ENCODE measurements around the gene SCAMP4.

SCAMP4 gene

GRCh38 chr19:1902923-1903322 is 2.3 kb upstream of the SCAMP4 start (continued):
- no peak for TF ChIP-seq REST (tag by site-specific recombination; IDR thresholded peaks at IDR 0.05)
- no peak for TF ChIP-seq ZNF488 (tag by site-specific recombination; IDR thresholded peaks at IDR 0.05)
- no peak for TF ChIP-seq ZNF521 (tag by site-specific recombination; IDR thresholded peaks at IDR 0.05)

GRCh38 chr19:1904860-1905109 is 414 bp upstream of the SCAMP4 start:
- peaks cover 11% of the 10 kb centered on the region for H3K4me1 ChIP-seq (ENCODE audit: control insufficient read depth, insufficient read depth, low read length)
- CTCF ChIA-PET: interaction anchor here (0.7 kb wide), 1 partner anchor 731 kb away, joined by 3 read pairs; no protein-coding TSS in a partner anchor
- TF ChIP-seq ZBTB17 (tag by site-specific recombination; IDR thresholded peaks at IDR 0.05) (no peak), ZNF558 (tag by site-specific recombination; IDR thresholded peaks at IDR 0.05) (no peak), ZNF391 (tag by site-specific recombination; IDR thresholded peaks at IDR 0.05; ENCODE audit: borderline replicate concordance, low read depth) (peak; percentile 86), ZNF37A (tag by site-specific recombination; IDR thresholded peaks at IDR 0.05) (no peak), ZNF184 (tag by site-specific recombination; IDR thresholded peaks at IDR 0.05) (0 out of 2 replicates have a peak, but pooled peaks have one; percentile 34), ZNF792 (tag by site-specific recombination; IDR thresholded peaks at IDR 0.05) (no peak), GFI1B (tag by site-specific recombination; IDR thresholded peaks at IDR 0.05) (no peak), ZSCAN16 (tag by site-specific recombination; IDR thresholded peaks at IDR 0.05) (no peak), WT1 (tag by site-specific recombination; IDR thresholded peaks at IDR 0.05) (0 out of 2 replicates have a peak, but pooled peaks have one; percentile 37), SP2 (tag by site-specific recombination; IDR thresholded peaks at IDR 0.05) (no peak), PRDM6 (tag by site-specific recombination; IDR thresholded peaks at IDR 0.05) (no peak), ZNF394 (tag by site-specific recombination; IDR thresholded peaks at IDR 0.05; ENCODE audit: borderline replicate concordance) (peak; percentile 41; the same call in 1 of the 2 replicates), KLF9 (tag by site-specific recombination; IDR thresholded peaks at IDR 0.05; ENCODE audit: low read depth) (no peak), ZNF549 (tag by site-specific recombination; IDR thresholded peaks at IDR 0.05) (no peak), TRIM28 (IDR thresholded peaks at IDR 0.05; ENCODE audit: borderline replicate concordance, low read length) (no peak), ZNF473 (tag by site-specific recombination; IDR thresholded peaks at IDR 0.05) (no peak), CTCF (tag by site-specific recombination; IDR thresholded peaks at IDR 0.05) (no peak), ZNF513 (tag by site-specific recombination; IDR thresholded peaks at IDR 0.05) (no peak), REPIN1 (tag by site-specific recombination; IDR thresholded peaks at IDR 0.05; ENCODE audit: low read depth) (no peak)
- TF ChIP-seq, protein P1, sequence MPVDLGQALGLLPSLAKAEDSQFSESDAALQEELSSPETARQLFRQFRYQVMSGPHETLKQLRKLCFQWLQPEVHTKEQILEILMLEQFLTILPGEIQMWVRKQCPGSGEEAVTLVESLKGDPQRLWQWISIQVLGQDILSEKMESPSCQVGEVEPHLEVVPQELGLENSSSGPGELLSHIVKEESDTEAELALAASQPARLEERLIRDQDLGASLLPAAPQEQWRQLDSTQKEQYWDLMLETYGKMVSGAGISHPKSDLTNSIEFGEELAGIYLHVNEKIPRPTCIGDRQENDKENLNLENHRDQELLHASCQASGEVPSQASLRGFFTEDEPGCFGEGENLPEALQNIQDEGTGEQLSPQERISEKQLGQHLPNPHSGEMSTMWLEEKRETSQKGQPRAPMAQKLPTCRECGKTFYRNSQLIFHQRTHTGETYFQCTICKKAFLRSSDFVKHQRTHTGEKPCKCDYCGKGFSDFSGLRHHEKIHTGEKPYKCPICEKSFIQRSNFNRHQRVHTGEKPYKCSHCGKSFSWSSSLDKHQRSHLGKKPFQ (tag by site-specific recombination; IDR thresholded peaks at IDR 0.05): no peak
- TF ChIP-seq, protein P2, sequence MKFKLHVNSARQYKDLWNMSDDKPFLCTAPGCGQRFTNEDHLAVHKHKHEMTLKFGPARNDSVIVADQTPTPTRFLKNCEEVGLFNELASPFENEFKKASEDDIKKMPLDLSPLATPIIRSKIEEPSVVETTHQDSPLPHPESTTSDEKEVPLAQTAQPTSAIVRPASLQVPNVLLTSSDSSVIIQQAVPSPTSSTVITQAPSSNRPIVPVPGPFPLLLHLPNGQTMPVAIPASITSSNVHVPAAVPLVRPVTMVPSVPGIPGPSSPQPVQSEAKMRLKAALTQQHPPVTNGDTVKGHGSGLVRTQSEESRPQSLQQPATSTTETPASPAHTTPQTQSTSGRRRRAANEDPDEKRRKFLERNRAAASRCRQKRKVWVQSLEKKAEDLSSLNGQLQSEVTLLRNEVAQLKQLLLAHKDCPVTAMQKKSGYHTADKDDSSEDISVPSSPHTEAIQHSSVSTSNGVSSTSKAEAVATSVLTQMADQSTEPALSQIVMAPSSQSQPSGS (tag by site-specific recombination; IDR thresholded peaks at IDR 0.05; ENCODE audit: low read depth): no peak

More at GRCh38 chr19:1904860-1905109, 414 bp upstream of the SCAMP4 start:
- H3K36me3 ChIP-seq (ENCODE audit: control insufficient read depth in 2 of 2, insufficient read depth in 1 of 2, low read length in 2 of 2): peaks cover 0 to 17% of the 10 kb centered on the region in 2 experiments; a peak in 2 of 3 replicates
- POLR2A ChIA-PET: interaction anchor here (1.0 to 1.5 kb wide), 3 partner anchors 16 to 28 kb away, joined by 3 read pairs; partner anchors contain the start of gene ABHD17A
- peak overlapping the region; percentile 37 for H3K27ac ChIP-seq (ENCODE audit: extremely low read depth, low read depth, low read length)
- no peaks in the 10 kb centered on the region for H3K9me3 ChIP-seq (ENCODE audit: control insufficient read depth, insufficient read depth, low read depth, low read length)
- H3K4me3 ChIP-seq (ENCODE audit: low read depth, low read length): no peak overlapping the region

Measured in HEK293 (cell line).